ENCODE measurements around the gene LEO1. TPM values are rescaled to one million over a fixed set of nuclear protein-coding genes. Genes with fewer than 3 reads are reported as not detected.

Gene LEO1
- total and polyA plus RNA-seq, 2 of the 13 experiments (the other 11 are each of a cell fraction or from before 2014, with no cell fraction given), result 17.0 to 60.3 TPM

GRCh38 chr15:51971375-51972133 lies at the start of gene LEO1 (continued):
- 0 out of 2 replicates have a peak, but pooled peaks have one; percentile 80 for TF ChIP-seq TIGD3 (CRISPR knock-in tag; IDR thresholded peaks at IDR 0.05; ENCODE audit: borderline replicate concordance)
- 0 out of 2 replicates have a peak, but pooled peaks have one; percentile 25 for TF ChIP-seq RFXANK (CRISPR knock-in tag; IDR thresholded peaks at IDR 0.05)
- no peak for TF ChIP-seq POLR2AphosphoS2 (IDR thresholded peaks at IDR 0.05; ENCODE audit: low read depth, low read length)
- TF ChIP-seq ZNF276 (CRISPR knock-in tag; IDR thresholded peaks at IDR 0.05; ENCODE audit: low read depth), result peak; percentile 92; the same call in 1 of the 2 replicates
- no peak for TF ChIP-seq AGO1 (IDR thresholded peaks at IDR 0.05; ENCODE audit: low read depth, low read length, poor library complexity, severe bottlenecking)
- TF ChIP-seq MED8 (CRISPR knock-in tag; IDR thresholded peaks at IDR 0.05; ENCODE audit: insufficient replicate concordance), result peak; percentile 89
- TF ChIP-seq EHMT2 (IDR thresholded peaks at IDR 0.05; ENCODE audit: borderline replicate concordance, low read depth, low read length), result no peak
- TF ChIP-seq CERS6 (CRISPR knock-in tag; IDR thresholded peaks at IDR 0.05), result no peak
- TF ChIP-seq ZFP90 (CRISPR knock-in tag; IDR thresholded peaks at IDR 0.05; ENCODE audit: borderline replicate concordance), result peak; percentile 80
- TF ChIP-seq JUN (CRISPR knock-in tag; IDR thresholded peaks at IDR 0.05), result peak; percentile 62; the same call in 1 of the 2 replicates
- no peak for TF ChIP-seq ZBTB7B (CRISPR knock-in tag; IDR thresholded peaks at IDR 0.05)
- TF ChIP-seq ZBTB2 (CRISPR knock-in tag; IDR thresholded peaks at IDR 0.05; ENCODE audit: low read depth), result no peak
- TF ChIP-seq EED (CRISPR knock-in tag; IDR thresholded peaks at IDR 0.05), result peak; percentile 65
- 0 out of 2 replicates have a peak, but pooled peaks have one; percentile 77 for TF ChIP-seq ZNF17 (CRISPR knock-in tag; IDR thresholded peaks at IDR 0.05)
- no peak for TF ChIP-seq REST (IDR thresholded peaks at IDR 0.05; ENCODE audit: borderline replicate concordance in 1 of 2, low read depth in 1 of 2, low read length in 2 of 2)

Measured in HepG2 (cell line).